NCI-H446 (cell line): ENCODE data around the gene RPTOR.

Experiments used
- DNase-seq, 2 experiments: peaks; one replicate each; lab custom pipeline; 2025; lab: John Stamatoyannopoulos, UW

The RPTOR gene

GRCh38 chr17:80998748-80999535 is 454.3 kb downstream of the RPTOR start:
- DNase-seq = no peak

DNA sequence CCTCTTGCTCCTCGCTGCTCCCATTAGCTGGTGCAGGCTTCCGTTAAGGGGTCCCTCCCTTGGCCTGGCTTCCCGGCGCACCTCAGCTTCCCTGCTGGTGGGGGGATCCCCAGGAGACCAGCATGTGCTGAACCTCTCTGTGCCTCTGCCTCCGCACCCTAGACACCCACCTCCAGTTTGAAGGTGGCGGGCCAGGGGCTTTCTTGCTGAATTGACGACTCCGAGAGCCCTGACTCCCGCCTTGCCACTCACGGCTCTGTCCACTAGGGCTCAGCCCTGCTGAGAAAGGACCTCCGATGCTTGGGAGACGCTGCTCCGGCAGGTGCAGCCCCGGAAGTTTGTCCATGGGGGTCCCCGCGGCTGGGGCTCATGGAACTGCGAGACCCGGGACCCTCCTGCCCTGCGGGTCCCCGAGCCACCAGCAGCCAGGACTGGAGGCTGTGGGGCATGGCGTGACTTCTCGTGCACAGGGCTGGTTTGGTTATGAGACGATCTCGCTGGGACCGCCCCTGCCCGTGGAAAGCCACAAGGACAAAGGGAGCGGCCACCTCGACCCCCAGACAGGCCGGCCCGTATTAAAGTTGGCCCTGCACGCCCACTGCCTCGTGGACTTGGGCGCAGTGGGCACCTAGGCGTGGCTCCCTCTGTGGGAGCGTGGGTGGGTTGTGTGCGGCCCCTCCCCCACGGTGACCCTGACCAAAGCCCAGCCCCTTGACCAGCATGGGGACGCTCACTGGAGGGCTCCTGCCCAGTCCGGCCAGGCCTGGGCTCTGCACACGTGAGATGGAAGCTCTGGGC is 455.1 kb downstream of the RPTOR start:
- DNase-seq = no peak

GRCh38 chr17:81000334-81000630 is 455.6 kb downstream of the RPTOR start:
- no peak for DNase-seq

GRCh38 chr17:81000631-81001357 is 456.2 kb downstream of the RPTOR start:
- peak in 1 of 2 experiments; percentile 37 for DNase-seq

GRCh38 chr17:81002013-81002384 is 457.4 kb downstream of the RPTOR start:
- DNase-seq = no peak

GRCh38 chr17:81002409-81003361 is 458.0 kb downstream of the RPTOR start:
- peak in 1 of 2 experiments; percentile 33 for DNase-seq

DNA sequence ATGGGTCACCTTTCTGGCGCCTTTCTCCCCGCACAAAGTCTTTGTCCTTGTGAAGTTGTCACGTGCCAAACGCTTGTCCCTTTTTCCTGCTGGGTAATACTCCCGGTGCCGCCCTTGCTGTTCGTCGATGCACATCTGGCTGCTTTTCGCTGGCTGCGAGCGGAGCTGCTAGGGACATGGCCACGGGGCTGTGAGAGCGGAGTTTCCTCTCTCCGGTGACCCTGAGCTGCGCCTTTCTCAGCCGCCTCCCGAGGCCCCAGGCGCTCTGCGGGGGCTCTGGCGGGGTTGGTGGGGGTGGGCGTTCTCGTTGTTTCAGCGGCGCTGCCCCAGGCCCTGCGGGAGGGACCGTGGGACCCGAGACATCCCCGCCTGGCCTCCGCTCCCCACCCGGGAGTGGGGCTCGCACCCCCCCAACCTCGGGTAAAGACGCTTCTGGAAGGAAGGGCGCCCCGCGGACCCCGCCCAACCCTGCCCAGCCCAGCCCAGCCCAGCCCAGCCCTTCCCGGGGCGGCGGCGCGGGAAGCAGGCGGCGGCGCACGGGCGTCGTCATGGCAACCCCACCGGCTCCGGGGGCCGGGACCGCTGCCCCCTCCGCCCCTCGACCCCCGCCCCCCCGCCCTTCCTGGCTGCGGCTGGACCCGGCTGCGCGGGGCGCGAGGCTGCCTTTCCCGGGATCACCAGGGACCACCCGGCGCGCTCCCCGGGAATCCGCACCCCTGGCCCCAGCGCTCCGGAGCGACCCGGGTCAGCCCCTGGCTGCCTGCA is 459.3 kb downstream of the RPTOR start:
- no peak for DNase-seq

DNA sequence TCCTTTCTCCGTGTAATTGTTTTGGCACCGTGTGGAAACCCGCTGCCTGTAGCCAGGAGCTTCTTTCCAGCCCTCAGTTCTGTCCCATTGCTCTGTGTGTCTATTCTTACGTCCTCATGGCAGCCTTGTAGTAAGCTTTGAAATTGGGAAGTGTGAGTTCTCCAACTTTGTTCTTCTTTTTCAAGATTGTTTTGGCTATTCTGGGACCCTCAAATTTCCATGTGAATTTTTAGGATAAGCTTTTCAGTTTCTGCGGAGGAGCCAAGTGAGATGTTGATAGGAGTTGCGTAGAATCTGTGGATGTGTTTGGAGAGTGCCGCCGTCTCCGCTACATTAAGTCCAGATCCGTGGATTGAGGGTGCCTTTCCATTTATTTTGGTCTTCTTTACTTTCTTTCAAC is 462.3 kb downstream of the RPTOR start:
- DNase-seq = no peak

- no peak for DNase-seq
Measured at GRCh38 chr17:81008140-81008539, 463.5 kb downstream of the RPTOR start.

DNA sequence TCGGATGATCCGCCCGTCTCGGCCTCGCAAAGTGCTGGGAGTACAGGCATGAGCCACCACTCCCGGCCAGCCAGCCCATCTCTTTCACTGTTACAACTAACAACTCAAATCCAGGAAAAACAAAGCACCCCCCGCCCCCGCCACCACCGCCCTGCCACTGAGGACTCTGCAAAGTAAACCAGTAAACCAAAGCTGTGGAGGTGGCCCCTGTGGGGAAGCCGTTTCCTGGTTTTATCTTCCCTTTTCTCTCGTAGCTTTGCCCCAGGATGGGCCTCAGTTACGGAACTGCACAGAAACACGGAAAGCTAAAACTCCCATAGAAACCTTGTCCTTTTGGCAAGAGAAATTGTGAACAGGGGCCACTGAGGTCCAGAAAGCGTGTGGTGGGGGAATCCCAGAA is 464.5 kb downstream of the RPTOR start:
- DNase-seq = no peak

DNA sequence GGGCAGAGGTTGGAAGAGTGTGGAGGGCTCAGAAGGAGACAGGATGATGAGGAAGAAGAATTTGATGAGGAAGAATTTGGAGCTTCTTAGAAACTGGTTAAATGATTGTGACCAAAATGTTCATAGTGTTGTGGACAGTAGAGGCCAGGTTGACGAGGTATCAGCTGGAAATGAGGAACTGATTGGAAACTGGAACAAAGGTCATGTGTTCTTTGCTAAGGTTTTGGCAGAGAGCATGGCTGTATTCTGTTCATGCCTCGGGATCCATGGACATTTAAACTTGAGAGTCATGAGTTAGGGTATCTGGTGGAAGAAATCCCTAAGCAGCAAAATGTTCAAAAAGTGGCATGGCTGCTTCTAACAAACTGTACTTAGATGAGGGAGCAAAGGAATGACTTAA is 466.3 kb downstream of the RPTOR start:
- DNase-seq = no peak

DNA sequence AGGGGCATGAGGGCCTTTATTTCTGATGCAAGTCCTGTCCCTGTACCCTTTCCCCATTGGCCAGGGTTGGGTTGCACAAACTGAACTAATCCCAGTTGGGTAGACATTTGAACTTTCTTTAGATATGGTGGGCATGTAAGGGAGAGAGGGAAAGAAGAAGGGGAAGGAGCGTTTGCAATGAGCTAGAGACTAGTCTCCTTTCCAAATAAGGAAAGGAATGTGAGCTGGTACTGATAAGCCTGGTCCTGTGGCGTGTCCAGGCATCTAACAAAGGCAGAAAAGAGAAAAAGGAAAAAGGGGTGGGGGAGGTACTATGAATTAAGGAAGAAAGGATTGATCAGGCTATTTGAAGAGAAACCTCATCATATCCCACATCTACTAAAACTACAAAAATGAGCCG is 467.3 kb downstream of the RPTOR start:
- no peak for DNase-seq

DNA sequence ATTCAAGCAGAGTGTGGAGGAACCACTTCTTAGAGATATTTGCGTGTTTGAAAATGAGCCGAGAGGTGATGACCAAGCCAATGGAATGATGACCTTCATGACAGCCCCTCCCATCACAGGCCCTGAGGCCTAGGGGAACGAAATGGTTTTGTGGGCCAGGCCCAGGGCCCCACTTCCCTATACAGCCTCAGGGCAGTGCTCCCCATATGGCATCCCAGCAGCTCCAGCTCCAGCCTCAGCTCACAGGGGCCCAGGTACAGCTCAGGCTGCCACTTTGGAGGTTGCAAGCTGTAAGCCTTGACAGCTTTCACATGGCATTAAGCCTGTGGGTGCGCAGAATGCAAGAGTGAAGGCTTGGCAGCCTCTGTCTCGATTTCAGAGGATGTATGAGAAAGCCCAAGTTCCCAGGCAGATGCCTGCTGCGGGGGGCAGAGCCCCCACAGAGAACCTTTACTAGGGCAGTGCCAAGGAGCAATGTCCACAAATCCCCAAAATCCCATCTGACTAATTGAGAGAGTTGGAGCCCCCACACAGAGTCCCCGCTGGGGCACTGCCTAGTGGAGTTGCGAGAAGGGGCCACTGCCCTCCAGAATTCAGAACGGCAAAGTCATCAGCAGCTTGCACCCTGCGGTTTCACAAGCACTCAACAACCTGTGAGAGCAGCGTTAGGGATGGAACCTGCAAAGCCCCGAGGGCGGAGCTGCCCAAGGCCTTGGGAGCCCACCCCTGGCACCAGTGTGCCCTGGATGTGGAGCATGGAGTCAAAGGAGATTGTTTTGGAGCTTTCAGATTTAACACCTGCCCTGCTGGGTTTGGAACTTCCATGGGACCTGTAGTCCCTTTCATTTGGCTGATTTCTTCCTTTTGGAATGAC is 468.2 kb downstream of the RPTOR start:
- DNase-seq = no peak

DNA sequence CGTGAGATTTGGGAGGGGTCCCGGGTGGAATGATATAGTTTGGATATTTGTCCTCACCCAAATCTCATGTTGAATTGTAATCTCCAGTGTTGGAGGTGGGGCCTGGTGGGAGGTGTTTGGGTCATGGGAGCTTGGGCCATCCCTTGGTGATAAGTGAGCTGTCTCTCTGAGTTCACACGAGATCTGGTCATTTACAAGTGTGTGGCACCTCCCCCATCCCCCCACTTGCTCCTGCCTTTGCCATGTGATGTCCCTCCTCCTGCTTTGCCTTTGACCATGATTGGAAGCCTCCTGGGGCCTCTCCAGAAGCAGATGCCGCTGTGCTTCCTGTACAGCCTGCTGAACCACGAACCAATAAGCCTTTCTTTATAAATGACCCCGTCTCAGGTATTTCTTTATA is 469.0 kb downstream of the RPTOR start:
- no peak for DNase-seq

DNA sequence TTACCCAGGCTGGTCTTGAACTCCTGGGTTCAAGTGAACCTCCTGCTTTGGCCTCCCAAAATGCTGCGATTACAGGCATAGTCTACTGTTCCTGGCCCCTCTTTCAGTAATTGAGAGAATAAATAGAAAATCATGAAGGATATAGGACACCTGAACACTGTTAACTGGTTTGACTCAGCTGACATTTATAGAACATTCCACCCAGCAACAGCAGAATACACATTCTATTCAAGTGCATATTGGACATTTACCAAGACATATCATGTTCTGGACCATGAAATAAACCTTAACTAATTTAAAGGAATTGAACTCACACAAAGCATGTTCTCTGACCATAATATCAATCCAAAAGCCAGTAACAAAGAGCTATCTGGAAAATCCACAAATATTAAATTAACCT is 470.5 kb downstream of the RPTOR start:
- DNase-seq = no peak
